HUES64 (cell line): ENCODE data around the gene RELA.
A peak's percentile ranks its signal among the peaks of the same experiment; 100 is the strongest.

Experiments
- H3K27ac ChIP-seq: 2 replicates; pipeline ENCODE4 v1.7.0; 2013; ENCODE audit warnings: low read depth, low read length, inconsistent platforms
- H3K27me3 ChIP-seq: 2 replicates; pipeline ENCODE4 v1.6.1; 2013; ENCODE audit warnings: mild to moderate bottlenecking, low read length; ENCODE audit not compliant: insufficient read depth
- H3K36me3 ChIP-seq: 2 replicates; pipeline ENCODE4 v1.6.1; 2013; ENCODE audit warnings: mild to moderate bottlenecking, low read length; ENCODE audit not compliant: insufficient read depth
- H3K4me1 ChIP-seq: 2 replicates; pipeline ENCODE4 v1.6.1; 2013; ENCODE audit warnings: mild to moderate bottlenecking, low read length, moderate library complexity; ENCODE audit not compliant: insufficient read depth
- H3K4me3 ChIP-seq: 2 replicates; pipeline ENCODE4 v1.5.1; 2013; ENCODE audit warnings: mild to moderate bottlenecking, low read length, moderate library complexity
- H3K9ac ChIP-seq: 2 replicates; pipeline ENCODE4 v1.6.1; 2013; ENCODE audit warnings: mild to moderate bottlenecking, low read depth, low read length
- H3K9me3 ChIP-seq: 2 replicates; pipeline ENCODE4 v1.6.1; 2013; ENCODE audit warnings: low read depth, low read length; ENCODE audit not compliant: insufficient read depth
- WGBS: fragments of 150-250, 120-280 bp; methylation state at CpG from one replicate; pipeline ENCODE4 v1.1.7; 2013; ENCODE audit warnings: missing lambda C conversion rate; 5-methylcytosine and 5-hydroxymethylcytosine counted together

The RELA gene

GRCh38 chr11:65652511-65653228 lies 10.0 kb downstream of the RELA start:
- Histone ChIP-seq H3K27ac (peak overlapping the region; percentile 99), H3K4me1 (peaks cover 12% of the 10 kb centered on the region; the same call in 1 of the 2 replicates), H3K9me3 (no peaks in the 10 kb centered on the region), H3K36me3 (peaks cover 42% of the 10 kb centered on the region), H3K9ac (peak overlapping the region; percentile 90), H3K4me3 (peak overlapping the region; percentile 68), H3K27me3 (no peaks in the 10 kb centered on the region; the same call in 1 of the 2 replicates)
- under 1% methylated on average over 68 of the region's 68 CpGs for WGBS

- peak overlapping the region; percentile 50; the same call in 1 of the 2 replicates for H3K9ac ChIP-seq
- no peaks in the 10 kb centered on the region; the same call in 1 of the 2 replicates for H3K27me3 ChIP-seq
- H3K36me3 ChIP-seq = peaks cover 34% of the 10 kb centered on the region
- WGBS = 44% methylated on average over 28 of the region's 28 CpGs
- peaks cover 12% of the 10 kb centered on the region; the same call in 1 of the 2 replicates for H3K4me1 ChIP-seq
- H3K27ac ChIP-seq = peak overlapping the region; percentile 99; the same call in 1 of the 2 replicates
- no peaks in the 10 kb centered on the region for H3K9me3 ChIP-seq
- peak overlapping the region; percentile 68 for H3K4me3 ChIP-seq
Observed at GRCh38 chr11:65651589-65652510, 10.9 kb downstream of the RELA start.

- WGBS = 97% methylated on average over 3 of the region's 3 CpGs
Observed at GRCh38 chr11:65651339-65651588, 11.5 kb downstream of the RELA start.

GRCh38 chr11:65650547-65651338 lies 12.0 kb downstream of the RELA start:
- H3K36me3 ChIP-seq = peaks cover 25% of the 10 kb centered on the region

More at GRCh38 chr11:65651339-65651588, 11.5 kb downstream of the RELA start:
- H3K4me3 ChIP-seq = no peak overlapping the region
- H3K4me1 ChIP-seq = peaks cover 12% of the 10 kb centered on the region; the same call in 1 of the 2 replicates
- no peaks in the 10 kb centered on the region for H3K9me3 ChIP-seq
- peaks cover 30% of the 10 kb centered on the region for H3K36me3 ChIP-seq
- H3K27me3 ChIP-seq = no peaks in the 10 kb centered on the region; the same call in 1 of the 2 replicates
- no peak overlapping the region for H3K27ac ChIP-seq
- H3K9ac ChIP-seq = no peak overlapping the region

GRCh38 chr11:65649656-65650546 lies 12.8 kb downstream of the RELA start:
- Histone ChIP-seq H3K27me3 (no peaks in the 10 kb centered on the region; the same call in 1 of the 2 replicates), H3K4me3 (no peak overlapping the region), H3K9ac (no peak overlapping the region), H3K9me3 (no peaks in the 10 kb centered on the region), H3K27ac (no peak overlapping the region), H3K36me3 (peaks cover 16% of the 10 kb centered on the region), H3K4me1 (peaks cover 12% of the 10 kb centered on the region; the same call in 1 of the 2 replicates)
- 91% methylated on average over 16 of the region's 16 CpGs for whole genome bisulfite sequencing

More at GRCh38 chr11:65650547-65651338, 12.0 kb downstream of the RELA start:
- 88% methylated on average over 20 of the region's 20 CpGs for WGBS
- Histone ChIP-seq H3K27me3 (no peaks in the 10 kb centered on the region; the same call in 1 of the 2 replicates), H3K4me3 (no peak overlapping the region), H3K27ac (no peak overlapping the region), H3K4me1 (peaks cover 12% of the 10 kb centered on the region; the same call in 1 of the 2 replicates), H3K9ac (no peak overlapping the region), H3K9me3 (no peaks in the 10 kb centered on the region)

DNA sequence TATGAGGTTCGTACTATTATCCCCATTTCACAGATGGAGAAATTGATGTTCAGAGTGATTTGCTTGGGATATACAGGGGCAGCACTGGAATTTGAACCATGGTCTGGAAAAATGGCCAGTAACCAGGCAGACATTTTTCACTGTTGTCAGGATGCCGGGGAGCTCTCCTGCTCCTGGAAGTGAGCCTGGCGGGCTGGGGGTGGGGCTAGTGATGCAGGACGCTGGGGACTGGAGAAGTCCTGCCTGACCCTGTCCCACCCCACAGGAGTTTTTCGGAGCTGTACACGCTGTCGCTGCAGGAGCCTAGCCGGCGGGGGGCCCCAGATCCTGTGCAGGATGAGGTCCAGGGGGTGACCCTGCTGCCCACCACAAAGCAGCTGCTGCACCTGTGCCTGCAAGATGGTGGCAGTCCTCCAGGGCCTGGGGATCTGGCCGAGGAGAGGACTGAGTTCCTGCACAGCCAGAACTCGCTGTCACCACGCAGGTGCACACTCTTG lies 13.7 kb downstream of the RELA start:
- H3K9me3 ChIP-seq = no peaks in the 10 kb centered on the region
- no peak overlapping the region for H3K27ac ChIP-seq
- peaks cover 12% of the 10 kb centered on the region; the same call in 1 of the 2 replicates for H3K4me1 ChIP-seq
- H3K9ac ChIP-seq = no peak overlapping the region
- H3K27me3 ChIP-seq = no peaks in the 10 kb centered on the region; the same call in 1 of the 2 replicates
- 96% methylated on average over 12 of the region's 12 CpGs for WGBS
- no peak overlapping the region for H3K4me3 ChIP-seq
- H3K36me3 ChIP-seq = peaks cover 11% of the 10 kb centered on the region

- Histone ChIP-seq H3K9me3 (no peaks in the 10 kb centered on the region), H3K36me3 (peaks cover 5% of the 10 kb centered on the region; the same call in 1 of the 2 replicates), H3K9ac (peak overlapping the region; percentile 57; the same call in 1 of the 2 replicates), H3K4me1 (peaks cover 10% of the 10 kb centered on the region; the same call in 1 of the 2 replicates), H3K27me3 (no peaks in the 10 kb centered on the region; the same call in 1 of the 2 replicates), H3K4me3 (peak overlapping the region; percentile 71), H3K27ac (no peak overlapping the region)
- 91% methylated on average over 87 of the region's 87 CpGs for WGBS
Observed at GRCh38 chr11:65646958-65647701, 15.6 kb downstream of the RELA start.

- Histone ChIP-seq H3K27me3 (no peaks in the 10 kb centered on the region; the same call in 1 of the 2 replicates), H3K4me3 (peak overlapping the region; percentile 71), H3K27ac (no peak overlapping the region), H3K36me3 (peaks cover 5% of the 10 kb centered on the region; the same call in 1 of the 2 replicates), H3K9ac (no peak overlapping the region; the same call in 1 of the 2 replicates), H3K9me3 (no peaks in the 10 kb centered on the region), H3K4me1 (peaks cover 10% of the 10 kb centered on the region)
- WGBS = 96% methylated on average over 68 of the region's 68 CpGs
Observed at GRCh38 chr11:65646288-65646957, 16.3 kb downstream of the RELA start.

DNA sequence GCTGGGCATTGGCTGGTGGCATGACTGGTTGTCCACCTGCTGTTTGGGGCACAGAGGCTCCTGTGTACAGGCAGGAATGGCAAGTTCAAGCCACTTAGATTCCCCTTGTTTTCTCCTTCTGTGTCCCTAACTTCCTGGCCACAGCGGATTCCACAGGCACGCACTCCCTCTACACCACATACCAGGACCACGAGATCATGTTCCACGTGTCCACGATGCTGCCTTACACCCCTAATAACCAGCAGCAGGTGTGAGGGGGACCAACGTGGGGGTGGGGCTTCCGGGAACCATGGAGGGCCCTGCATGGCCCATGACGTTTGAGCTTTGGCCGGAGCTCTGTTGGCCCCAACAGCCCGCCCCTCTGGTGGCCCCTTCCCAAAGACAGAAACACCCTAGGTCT lies 17.0 kb downstream of the RELA start:
- Histone ChIP-seq H3K27ac (no peak overlapping the region), H3K4me1 (peaks cover 10% of the 10 kb centered on the region), H3K36me3 (peaks cover 5% of the 10 kb centered on the region; the same call in 1 of the 2 replicates), H3K9me3 (no peaks in the 10 kb centered on the region), H3K9ac (no peak overlapping the region), H3K4me3 (no peak overlapping the region), H3K27me3 (no peaks in the 10 kb centered on the region; the same call in 1 of the 2 replicates)
- WGBS = 94% methylated on average over 10 of the region's 10 CpGs
